ENCODE data around the gene ERC1.

Gene ERC1

DNA sequence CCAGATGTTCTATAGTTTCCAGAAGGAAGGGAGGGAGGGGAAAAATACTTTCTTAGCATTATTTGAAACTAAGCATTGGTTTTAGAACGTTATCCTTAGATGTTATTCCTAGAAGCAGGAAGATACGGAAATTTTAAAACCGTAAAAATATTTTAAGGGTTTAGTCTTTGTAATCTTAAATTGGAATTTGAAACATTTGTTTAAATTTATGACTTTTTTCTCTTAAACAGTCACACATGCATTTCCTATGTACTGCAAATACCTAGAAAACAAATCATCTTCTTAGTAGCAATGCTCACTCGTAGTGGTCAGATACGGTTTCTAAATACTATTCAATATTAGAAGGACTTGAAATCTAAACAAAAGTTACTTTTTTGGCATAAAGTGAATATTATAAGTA is 282.0 kb downstream of the ERC1 start:
- DNase-seq (ENCODE audit: low read depth, low spot score): no peak

DNA sequence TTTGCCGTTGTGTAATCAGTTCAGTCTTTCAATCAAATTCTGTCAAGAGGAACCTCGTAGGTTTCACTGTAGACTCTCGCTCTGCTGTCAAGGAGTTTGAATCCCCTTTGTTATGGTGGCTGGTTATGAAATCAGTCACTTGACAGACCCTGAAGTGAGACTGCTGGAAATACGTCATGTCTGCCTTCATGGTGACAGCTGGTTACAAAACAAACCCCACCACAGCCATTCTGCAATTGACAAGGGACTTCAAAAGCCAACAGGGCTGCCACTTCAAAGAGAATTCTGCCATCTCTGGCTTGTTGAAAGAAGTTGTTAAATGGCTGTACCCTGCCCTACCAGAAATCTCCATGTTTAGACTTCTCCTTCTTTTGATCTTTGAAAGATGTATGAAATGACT is 286.9 kb downstream of the ERC1 start:
- H3K27ac ChIP-seq: no peak overlapping the region
- no peak for DNase-seq (ENCODE audit: low read depth, low spot score)

More for the DNA sequence above, 282.0 kb downstream of the ERC1 start:
- no peak overlapping the region for H3K27ac ChIP-seq

DNA sequence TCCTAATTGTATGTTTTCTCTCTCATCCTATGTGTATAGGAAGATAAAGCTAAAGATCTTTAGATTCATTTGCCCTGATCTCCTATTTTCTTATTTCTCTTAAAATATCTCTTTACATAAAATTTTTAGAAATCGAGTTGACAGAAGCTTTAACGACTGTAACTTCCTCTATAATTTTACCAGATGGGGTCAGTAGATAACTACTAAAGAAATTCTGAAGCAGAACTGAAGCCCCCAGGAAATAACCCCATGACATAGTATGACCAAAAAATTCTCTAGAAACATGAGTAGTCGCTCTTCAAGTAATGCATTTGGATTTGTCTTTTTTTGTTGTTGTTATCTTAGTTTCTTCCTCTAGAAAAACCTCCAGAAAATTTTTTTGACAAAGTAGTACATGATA is 288.0 kb downstream of the ERC1 start:
- no peak overlapping the region for H3K27ac ChIP-seq
- no peak for DNase-seq (ENCODE audit: low read depth, low spot score)

DNA sequence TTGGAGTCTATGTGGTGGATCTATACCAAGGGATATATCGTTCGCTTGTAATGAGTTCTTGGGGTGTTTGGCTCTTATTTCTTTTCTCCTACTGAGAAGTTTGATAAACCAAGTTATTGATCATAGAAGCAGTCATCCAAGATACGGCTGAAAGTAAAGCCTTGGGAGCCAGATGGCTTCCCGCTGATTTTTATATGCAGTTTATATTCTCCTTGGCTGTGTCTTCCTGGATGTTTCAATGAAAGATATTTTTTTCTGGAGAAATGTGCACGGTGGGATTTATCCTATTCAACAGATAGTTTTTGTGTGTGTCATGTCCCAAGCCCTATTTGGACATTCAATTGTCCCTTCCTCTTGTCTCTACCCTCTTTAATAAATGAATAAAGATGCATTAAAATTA is 289.0 kb downstream of the ERC1 start:
- H3K27ac ChIP-seq: no peak overlapping the region
- DNase-seq (ENCODE audit: low read depth, low spot score): no peak

DNA sequence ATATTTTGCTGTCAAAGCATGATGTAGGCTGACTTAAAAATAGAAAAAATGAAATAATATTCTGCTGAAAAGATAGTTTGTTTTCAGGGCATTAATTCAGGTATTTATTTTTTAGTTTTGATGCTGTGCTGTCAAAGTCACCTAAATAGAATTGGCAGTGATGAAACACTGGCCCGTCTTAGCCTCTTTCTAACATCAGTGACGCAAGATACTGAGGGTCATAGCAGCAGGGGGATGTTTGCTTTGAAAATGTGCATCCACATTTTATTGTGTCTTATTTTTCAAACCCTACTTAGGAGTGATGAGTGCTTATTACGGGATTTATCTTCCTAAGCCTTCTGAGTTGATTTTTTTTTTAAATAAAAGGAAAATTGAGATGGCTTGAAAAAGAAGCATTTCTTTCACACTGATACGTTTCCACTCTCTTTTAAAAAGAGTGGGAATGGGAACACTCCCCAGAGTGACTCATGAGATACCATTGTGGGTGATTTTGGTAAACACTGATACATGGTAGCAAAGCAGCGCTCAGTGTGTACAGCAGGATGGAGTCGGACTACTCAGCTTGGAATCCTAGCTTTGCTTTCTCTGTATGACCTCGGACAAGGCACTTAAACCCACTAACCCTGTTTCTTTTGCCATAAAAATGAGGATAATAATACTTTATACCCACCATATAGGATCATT is 290.8 kb downstream of the ERC1 start:
- DNase-seq (ENCODE audit: low read depth, low spot score): no peak
- no peak overlapping the region for H3K27ac ChIP-seq

DNA sequence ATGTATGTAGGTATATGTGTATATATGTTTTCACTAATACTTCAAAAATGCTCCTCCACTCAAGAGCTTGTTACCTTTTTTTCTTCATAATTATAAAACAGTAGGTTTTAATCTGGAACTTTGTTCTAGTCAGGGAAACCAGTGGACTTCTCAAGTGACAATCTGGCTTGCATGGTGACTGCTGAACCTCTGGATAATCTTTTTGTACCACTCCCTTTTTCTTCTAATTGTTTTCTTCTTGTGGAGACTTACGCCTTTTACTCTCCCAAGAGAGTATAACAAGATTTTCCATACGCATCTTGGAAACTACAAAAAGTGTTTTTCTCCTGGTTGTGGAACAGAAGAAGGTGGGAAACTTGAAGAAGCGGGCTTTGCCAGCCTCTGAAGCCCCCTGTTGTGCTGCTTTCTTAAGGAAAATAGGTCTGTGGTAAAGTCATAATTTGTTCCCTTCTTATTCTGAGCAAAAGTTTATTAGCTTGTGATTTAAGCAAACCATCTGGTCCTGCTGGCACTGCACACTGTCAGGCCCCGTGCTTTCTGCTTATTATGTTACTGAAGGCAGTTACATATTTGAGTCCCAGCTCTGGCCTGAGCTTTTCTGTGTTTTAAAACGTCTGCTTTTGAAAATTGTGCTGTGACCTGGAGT is 291.8 kb downstream of the ERC1 start:
- H3K27ac ChIP-seq: no peak overlapping the region
- DNase-seq (ENCODE audit: low read depth, low spot score): no peak

DNA sequence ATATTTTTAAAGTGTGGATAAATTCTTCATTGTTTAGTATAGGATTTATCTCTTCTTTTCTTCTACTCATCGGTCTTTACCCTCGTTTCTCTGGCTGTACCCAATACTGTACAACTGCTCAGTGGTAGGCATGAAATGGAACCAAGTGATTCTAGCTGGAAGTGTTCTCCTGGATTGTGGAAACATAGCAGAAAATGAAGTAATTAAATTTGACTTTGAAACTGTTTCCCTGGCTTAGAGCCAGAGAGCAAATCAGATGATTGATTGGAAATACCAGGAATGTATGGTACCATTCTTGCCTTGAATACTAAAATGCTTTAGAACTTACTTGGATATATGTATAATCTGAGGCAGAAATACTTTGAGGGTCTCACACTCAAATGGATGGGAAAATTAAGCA is 292.3 kb downstream of the ERC1 start:
- DNase-seq (ENCODE audit: low read depth, low spot score): no peak
- no peak overlapping the region for H3K27ac ChIP-seq

DNA sequence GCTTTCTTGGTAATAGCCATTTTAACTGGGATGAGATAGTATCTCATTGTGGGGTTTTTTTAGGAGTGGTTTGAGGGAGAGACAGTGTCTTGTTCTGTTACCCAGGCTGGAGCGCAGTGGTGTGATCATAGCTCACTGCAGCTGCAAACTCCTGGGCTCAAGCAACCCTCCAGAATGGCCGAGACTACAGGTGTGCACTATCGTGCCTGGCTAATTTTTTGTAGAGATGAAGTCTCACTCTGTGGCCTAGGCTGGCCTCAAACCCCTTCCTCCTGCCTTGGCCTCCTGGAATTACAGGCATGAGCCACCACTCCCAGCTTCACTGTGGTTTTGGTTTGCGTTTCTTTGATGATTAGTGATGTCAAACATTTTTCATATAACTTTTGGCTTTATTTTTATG is 293.6 kb downstream of the ERC1 start:
- no peak for DNase-seq (ENCODE audit: low read depth, low spot score)
- H3K27ac ChIP-seq: no peak overlapping the region

DNA sequence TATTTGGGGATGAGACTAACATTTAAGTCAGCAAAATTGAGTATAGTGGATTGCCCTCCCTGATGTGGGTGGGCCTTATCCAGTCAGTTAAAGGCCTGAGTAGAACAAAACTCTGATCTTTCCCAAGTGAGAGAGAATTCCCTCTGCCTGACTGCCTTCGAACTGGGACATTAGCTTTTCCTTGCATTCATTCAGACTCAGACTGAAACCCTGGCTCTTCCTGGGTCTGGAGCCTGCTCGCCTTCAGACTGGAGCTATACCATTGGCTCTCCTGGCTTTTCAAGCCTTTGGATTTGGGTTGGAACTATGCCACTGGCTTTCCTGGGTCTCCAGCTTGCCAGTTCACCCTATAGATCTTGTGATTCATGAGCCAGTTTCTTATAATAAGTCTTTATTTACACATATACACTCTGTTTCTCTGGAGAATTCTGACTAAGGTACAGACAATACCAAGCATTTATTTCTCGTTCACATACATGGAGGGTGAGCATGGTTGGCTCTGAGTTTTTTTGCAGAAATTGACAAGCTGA is 296.5 kb downstream of the ERC1 start:
- DNase-seq (ENCODE audit: low read depth, low spot score): no peak
- no peak overlapping the region for H3K27ac ChIP-seq

DNA sequence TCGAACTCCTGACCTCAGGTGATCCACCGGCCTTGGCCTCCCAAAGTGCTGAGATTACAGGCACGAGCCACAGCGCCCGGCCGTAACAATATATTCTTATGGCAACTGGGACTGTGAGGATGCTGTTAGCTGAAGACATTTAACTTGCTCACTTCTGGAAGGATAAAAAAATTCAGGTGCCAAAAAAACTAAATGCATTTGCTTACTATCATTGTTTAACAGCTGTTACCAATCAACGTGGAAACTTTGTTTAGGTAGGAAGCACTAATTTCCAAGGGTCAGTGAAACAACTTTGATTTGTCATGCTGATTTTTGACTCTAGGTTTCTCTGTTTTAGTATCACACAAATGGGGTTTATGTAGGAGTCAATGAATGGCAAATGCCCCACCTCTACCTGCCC is 297.3 kb downstream of the ERC1 start:
- H3K27ac ChIP-seq: no peak overlapping the region
- no peak for DNase-seq (ENCODE audit: low read depth, low spot score)

DNA sequence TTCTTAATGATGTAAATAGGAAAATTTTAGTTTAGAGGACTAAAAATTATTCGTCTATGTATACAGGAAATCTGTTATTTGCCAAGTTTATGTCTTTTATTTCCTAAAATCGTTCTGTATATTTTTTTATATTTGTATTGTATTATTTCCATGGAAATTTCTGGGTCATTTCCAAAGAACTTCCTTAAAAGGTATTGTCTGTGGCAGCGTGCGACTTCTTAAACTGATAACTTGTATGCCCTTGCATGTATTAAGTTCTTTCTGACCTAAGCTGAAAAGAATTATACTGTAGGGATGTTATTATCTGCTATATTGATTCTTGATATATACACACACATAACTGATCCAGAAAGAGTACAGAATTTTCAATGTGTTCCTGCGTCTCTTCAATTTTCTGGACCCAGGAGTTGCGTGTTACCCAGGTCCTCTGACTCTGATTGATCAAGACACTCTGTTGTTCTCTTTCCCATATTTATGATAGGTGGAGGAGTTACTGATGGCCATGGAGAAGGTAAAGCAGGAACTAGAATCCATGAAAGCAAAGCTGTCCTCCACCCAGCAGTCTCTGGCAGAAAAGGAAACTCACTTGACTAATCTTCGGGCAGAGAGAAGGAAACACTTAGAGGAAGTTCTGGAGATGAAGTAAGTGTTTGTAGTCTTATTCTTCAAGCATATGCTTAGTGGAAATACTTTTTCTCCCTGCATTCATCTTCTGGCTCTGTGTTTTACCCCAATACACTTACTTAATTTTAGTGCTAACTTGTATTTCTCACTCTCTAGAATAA is 298.5 kb downstream of the ERC1 start:
- no peak for DNase-seq (ENCODE audit: low read depth, low spot score)
- no peak overlapping the region for H3K27ac ChIP-seq

DNA sequence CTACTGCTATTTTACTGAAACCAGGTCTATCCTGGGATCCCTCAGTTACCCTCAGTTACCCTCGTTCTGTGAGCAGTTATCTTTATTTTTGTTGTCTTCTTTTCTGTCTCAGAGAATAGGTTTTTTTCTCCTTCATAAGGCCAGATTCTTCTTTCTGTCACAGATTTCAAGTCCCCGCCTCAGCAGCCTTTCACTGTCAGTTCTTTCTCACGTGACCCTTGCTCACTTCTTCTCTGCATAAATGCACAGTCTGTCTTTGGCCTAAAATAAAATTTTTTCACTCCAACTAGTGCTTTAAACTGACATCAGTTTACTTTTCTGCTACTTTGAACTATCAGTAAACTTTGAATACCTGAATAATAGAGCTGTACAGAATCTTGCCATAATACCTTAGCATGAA is 299.7 kb downstream of the ERC1 start:
- no peak overlapping the region for H3K27ac ChIP-seq
- no peak for DNase-seq (ENCODE audit: low read depth, low spot score)

DNA sequence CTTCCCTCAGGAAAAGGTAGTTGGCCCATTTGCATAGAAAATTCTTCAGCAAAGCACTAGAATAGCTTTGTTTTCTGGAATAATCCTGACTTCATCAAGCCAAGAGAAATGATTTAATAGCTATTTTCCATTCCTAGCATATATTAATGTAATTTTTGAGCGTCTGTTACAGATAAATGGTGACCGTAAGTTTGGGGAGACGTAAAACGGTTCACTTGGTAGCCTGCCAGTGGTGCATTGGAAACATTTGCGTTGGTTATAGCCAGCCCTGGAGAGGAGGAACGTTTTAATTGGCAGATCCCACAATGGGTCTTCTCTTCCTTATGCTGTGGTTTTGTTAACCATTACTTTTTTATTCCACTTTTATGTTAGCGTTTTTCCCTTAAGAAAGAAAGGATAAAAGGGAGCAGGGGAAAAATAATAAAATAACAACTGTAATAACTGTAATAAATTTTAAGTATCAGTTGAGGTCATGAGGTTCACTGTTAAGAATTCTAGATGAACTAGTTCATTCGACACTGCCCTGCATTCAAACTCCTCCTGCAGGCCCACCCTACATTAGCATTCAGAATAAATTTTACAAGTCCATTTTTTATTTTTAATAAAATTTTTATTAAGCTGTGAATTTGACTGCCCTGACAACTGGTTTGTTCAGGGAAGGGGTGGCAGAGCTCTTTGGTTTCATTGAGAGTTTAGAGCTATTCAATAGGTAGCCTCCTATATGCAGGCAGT is 300.7 kb downstream of the ERC1 start:
- H3K27ac ChIP-seq: no peak overlapping the region
- no peak for DNase-seq (ENCODE audit: low read depth, low spot score)

DNA sequence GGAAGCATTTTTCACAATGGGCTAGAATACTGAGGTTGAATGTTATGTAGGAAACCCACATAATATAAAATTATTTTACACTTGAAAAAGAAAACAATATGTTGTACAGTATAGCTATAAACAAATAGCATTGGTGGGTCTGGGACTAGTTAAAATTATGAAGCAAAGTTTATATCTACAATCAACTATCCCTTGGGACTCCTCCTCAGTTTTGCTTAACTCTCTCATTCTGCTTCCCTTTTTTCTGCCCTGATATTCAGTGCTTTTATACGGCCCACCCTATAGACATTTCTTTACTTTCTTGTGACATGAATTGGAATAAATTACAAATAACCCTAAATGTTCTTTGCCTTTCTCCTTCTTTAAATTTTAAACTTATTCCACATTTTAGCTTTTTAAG is 302.9 kb downstream of the ERC1 start:
- H3K27ac ChIP-seq: no peak overlapping the region
- no peak for DNase-seq (ENCODE audit: low read depth, low spot score)

DNA sequence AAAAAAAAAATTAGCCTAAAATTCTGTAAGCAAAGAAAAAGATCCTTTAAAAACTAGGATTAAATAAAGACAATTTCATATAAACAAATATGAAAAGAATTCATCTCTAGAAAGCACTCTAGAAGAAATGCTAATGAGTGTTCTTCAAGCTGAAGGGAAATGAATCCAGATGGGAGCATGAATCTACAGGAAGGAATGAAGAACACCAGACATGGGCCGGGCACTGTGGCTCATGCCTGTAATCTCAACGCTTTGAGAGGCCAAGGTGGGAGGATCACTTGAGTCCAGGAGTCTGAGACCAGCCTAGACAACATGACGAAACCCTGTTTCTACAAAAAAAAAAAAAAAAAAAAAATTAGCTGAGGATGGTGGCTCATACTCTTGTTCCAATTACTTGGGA is 306.2 kb downstream of the ERC1 start:
- no peak overlapping the region for H3K27ac ChIP-seq
- DNase-seq (ENCODE audit: low read depth, low spot score): no peak

DNA sequence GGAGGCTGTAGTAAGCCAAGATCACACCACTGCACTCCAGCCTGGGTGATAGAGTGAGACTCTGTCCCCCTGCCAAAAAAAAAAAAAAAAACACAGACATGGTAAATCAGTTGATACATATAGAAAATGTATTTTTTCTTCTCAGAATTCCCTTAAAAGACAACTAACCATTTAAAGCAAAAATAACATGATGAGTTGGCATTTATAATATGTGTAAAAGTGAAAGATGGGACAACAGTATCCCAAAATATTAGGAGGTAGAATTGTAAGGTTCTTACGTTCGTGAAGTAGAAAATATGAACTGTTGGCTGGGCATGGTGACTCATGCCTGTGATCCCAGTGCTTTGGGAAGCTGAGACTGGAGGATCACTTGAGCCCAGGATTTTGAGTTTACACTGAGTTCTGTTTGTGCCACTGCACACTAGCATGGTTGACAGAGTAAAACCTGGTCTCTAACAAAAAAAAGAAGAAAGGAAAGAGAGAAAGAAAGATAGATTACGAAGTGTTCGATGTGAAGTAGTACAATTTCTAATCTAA is 306.7 kb downstream of the ERC1 start:
- H3K27ac ChIP-seq: no peak overlapping the region
- DNase-seq (ENCODE audit: low read depth, low spot score): no peak

DNA sequence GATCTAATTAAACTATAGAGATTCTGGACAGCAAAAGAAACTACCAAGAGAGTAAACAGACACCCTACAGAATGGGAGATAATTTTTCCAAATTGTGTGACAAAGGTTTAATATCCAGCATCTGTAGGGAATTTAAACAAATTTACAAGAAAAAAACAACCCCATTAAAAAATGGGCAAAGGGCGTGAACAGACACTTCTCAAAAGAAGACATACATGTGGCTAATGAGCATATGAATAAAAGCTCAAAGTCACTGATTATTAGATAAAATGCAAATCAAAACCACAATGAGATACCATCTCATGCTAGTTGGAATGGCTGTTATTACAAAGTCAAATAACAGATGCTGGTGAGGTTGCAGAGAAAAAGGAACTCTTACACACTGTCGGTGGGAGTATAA is 309.4 kb downstream of the ERC1 start:
- no peak overlapping the region for H3K27ac ChIP-seq
- DNase-seq (ENCODE audit: low read depth, low spot score): no peak

DNA sequence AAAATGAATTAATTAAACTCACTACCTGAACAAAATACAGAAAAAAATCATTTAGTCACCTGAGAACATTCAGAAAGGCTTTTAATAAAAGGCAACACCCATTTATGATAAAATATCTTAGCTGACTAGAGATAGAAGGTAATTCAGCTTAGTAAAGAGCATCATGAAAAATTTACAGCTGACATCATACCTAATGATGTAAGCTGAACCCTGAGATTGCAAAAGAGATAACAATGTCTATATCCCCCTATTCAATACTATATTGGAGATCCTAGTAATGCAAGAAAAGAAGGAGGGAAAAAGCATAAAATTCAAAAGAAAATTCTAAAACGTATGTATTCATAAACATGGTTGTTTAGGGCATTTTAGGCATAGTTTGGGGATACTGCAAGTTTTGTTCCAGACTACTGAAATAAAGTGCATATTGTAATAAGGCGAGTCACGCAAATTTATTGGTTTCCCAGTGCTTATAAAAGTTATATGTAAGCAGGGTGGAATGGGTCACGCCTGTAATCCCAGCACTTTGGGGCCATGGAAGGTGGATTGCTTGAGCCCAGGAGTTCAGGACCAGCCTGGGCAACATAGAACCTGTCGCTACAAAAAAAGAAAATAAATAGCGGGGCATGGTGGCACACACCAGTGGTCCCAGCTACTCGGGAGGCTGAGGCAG is 311.3 kb downstream of the ERC1 start:
- no peak for DNase-seq (ENCODE audit: low read depth, low spot score)
- no peak overlapping the region for H3K27ac ChIP-seq

DNA sequence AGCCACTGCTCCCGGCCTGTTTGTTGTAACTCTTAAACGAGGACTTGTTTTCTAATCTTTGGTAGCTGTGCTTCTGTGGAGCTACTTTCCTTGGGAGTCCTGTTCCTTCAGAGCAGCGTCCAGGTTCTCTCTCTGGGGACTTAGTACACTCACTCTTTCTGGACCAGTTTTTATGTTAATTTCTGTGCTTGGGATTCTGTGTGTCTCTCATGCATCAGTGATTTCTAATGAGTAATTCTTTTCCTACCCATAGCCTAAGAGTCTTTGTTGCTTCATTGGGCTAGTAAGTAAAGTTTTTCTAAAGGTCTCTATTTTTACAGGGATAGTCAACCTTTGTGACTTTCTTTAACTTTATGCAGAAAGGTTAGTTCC is 314.0 kb downstream of the ERC1 start:
- no peak for DNase-seq (ENCODE audit: low read depth, low spot score)
- H3K27ac ChIP-seq: no peak overlapping the region

All from epithelial cell of prostate (primary cell).